HL-60 (cell line): ENCODE data around the gene PSMC5.

Experiments used
- POLR2AphosphoS5 ChIP-seq: IDR thresholded peaks from 2 replicates; pipeline ENCODE4 v1.6.1; 2012; ENCODE audit warnings: low read depth
- TF ChIP-seq, protein P1 (sequence below): IDR thresholded peaks from one replicate; pipeline ENCODE4 v1.5.1; 2011; ENCODE audit warnings: low read length, control low read depth, inconsistent platforms; ENCODE audit not compliant: insufficient read depth

- TF ChIP-seq POLR2AphosphoS5, result no peak
- TF ChIP-seq, protein P1, sequence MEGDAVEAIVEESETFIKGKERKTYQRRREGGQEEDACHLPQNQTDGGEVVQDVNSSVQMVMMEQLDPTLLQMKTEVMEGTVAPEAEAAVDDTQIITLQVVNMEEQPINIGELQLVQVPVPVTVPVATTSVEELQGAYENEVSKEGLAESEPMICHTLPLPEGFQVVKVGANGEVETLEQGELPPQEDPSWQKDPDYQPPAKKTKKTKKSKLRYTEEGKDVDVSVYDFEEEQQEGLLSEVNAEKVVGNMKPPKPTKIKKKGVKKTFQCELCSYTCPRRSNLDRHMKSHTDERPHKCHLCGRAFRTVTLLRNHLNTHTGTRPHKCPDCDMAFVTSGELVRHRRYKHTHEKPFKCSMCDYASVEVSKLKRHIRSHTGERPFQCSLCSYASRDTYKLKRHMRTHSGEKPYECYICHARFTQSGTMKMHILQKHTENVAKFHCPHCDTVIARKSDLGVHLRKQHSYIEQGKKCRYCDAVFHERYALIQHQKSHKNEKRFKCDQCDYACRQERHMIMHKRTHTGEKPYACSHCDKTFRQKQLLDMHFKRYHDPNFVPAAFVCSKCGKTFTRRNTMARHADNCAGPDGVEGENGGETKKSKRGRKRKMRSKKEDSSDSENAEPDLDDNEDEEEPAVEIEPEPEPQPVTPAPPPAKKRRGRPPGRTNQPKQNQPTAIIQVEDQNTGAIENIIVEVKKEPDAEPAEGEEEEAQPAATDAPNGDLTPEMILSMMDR, result no peak
These were observed 41.1 kb upstream of the PSMC5 start for GRCh38 chr17:63786117-63786516.
